ENCODE results near the gene UNC5A.

- no peak for TF ChIP-seq CTCF (IDR thresholded peaks at IDR 0.05 in 2 of 3, conservative IDR thresholded peaks at IDR 0.05 in 1 of 3; ENCODE audit: borderline replicate concordance in 1 of 3, insufficient read depth in 1 of 3, low read depth in 2 of 3, low read length in 2 of 3)
- TF ChIP-seq EZH2 (IDR thresholded peaks at IDR 0.05), result no peak
- no peak for TF ChIP-seq CBX3 (IDR thresholded peaks at IDR 0.05; ENCODE audit: low read depth)
- TF ChIP-seq RAD21 (IDR thresholded peaks at IDR 0.05; ENCODE audit: low read depth), result no peak
- TF ChIP-seq EZH2phosphoT487 (IDR thresholded peaks at IDR 0.05; ENCODE audit: borderline replicate concordance), result no peak
- TF ChIP-seq, protein P1, sequence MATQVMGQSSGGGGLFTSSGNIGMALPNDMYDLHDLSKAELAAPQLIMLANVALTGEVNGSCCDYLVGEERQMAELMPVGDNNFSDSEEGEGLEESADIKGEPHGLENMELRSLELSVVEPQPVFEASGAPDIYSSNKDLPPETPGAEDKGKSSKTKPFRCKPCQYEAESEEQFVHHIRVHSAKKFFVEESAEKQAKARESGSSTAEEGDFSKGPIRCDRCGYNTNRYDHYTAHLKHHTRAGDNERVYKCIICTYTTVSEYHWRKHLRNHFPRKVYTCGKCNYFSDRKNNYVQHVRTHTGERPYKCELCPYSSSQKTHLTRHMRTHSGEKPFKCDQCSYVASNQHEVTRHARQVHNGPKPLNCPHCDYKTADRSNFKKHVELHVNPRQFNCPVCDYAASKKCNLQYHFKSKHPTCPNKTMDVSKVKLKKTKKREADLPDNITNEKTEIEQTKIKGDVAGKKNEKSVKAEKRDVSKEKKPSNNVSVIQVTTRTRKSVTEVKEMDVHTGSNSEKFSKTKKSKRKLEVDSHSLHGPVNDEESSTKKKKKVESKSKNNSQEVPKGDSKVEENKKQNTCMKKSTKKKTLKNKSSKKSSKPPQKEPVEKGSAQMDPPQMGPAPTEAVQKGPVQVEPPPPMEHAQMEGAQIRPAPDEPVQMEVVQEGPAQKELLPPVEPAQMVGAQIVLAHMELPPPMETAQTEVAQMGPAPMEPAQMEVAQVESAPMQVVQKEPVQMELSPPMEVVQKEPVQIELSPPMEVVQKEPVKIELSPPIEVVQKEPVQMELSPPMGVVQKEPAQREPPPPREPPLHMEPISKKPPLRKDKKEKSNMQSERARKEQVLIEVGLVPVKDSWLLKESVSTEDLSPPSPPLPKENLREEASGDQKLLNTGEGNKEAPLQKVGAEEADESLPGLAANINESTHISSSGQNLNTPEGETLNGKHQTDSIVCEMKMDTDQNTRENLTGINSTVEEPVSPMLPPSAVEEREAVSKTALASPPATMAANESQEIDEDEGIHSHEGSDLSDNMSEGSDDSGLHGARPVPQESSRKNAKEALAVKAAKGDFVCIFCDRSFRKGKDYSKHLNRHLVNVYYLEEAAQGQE (IDR thresholded peaks at IDR 0.05; ENCODE audit: low read depth), result no peak
- no peak for TF ChIP-seq POLR2A (IDR thresholded peaks at IDR 0.05; ENCODE audit: borderline replicate concordance, extremely low read depth, insufficient read depth, insufficient read length)
- TF ChIP-seq POLR2AphosphoS5 (IDR thresholded peaks at IDR 0.05; ENCODE audit: low read depth, low read length), result no peak
- TF ChIP-seq CEBPB (IDR thresholded peaks at IDR 0.05; ENCODE audit: low read depth), result no peak
- no peak for TF ChIP-seq MAX (IDR thresholded peaks at IDR 0.05)
Observed at GRCh38 chr5:176831425-176831824, 21.1 kb downstream of the UNC5A start.
